Thymus (tissue), 11 donors: ENCODE data around the gene EPHA6. TPM values are rescaled to one million over a fixed set of nuclear protein-coding genes. Genes with fewer than 3 reads are reported as not detected.

Source experiments
- DNase-seq, 9 donors: peaks; one replicate each; pipeline ENCODE4 v3.0.0-alpha.2; 2013; ENCODE audit warnings: low spot score in 9 of 9, low read depth in 6 of 9, missing footprints in 1 of 9
- H3K27ac ChIP-seq, 2 donors: one replicate each; pipeline ENCODE4 v1.5.1; 2013; ENCODE audit warnings: control low read depth in 1 of 2, low read depth in 1 of 2, low read length in 1 of 2, mild to moderate bottlenecking in 1 of 2, moderate library complexity in 1 of 2
- H3K27me3 ChIP-seq, 2 donors: one replicate each; pipeline ENCODE4 v1.5.1; 2013; ENCODE audit warnings: low read length in 1 of 2; ENCODE audit not compliant: control insufficient read depth in 2 of 2, insufficient read depth in 1 of 2
- H3K36me3 ChIP-seq, 2 donors: one replicate each; pipeline ENCODE4 v1.5.1; 2013; ENCODE audit warnings: low read length in 1 of 2, mild to moderate bottlenecking in 1 of 2, moderate library complexity in 1 of 2; ENCODE audit not compliant: control insufficient read depth in 2 of 2, insufficient read depth in 2 of 2
- H3K4me1 ChIP-seq, 2 donors: one replicate each; pipeline ENCODE4 v1.5.1; 2013; ENCODE audit warnings: low read length in 2 of 2; ENCODE audit not compliant: control insufficient read depth in 2 of 2, insufficient read depth in 2 of 2
- H3K4me3 ChIP-seq, 2 donors: one replicate each; pipeline ENCODE4 v1.5.1; 2013; ENCODE audit warnings: low read length in 2 of 2, control low read depth in 1 of 2, mild to moderate bottlenecking in 1 of 2
- H3K9me3 ChIP-seq, 2 donors: one replicate each; pipeline ENCODE4 v1.5.1; 2013; ENCODE audit warnings: low read length in 1 of 2, mild to moderate bottlenecking in 1 of 2; ENCODE audit not compliant: control insufficient read depth in 2 of 2, insufficient read depth in 1 of 2
- WGBS: extraction: QIAGEN DNeasy Blood & Tissue Kit; methylation state at CpG from one replicate; pipeline ENCODE4 v1.1.7; 2013; 5-methylcytosine and 5-hydroxymethylcytosine counted together
- polyA plus RNA-seq: library from polyadenylated mRNA; stranded (reverse); fragments of 200-250 nt; gene quantifications from one replicate; pipeline ENCODE4 v1.2.3, GENCODE V29; 2013
- total RNA-seq: library from RNA; stranded (reverse); fragments of 120-200 nt; gene quantifications from one replicate; pipeline ENCODE4 v1.2.4, GENCODE V29; 2013
- donor health status: healthy.

EPHA6 gene
- total and polyA plus RNA-seq, 2 donors: 0.09 to 1.3 TPM

GRCh38 chr3:97793420-97794019, 979.1 kb downstream of the EPHA6 start:
- no peaks in the 10 kb centered on the region for H3K27me3 ChIP-seq
- no peak overlapping the region for H3K4me3 ChIP-seq
- H3K4me1 ChIP-seq: no peaks in the 10 kb centered on the region
- H3K36me3 ChIP-seq: no peaks in the 10 kb centered on the region
- H3K27ac ChIP-seq: no peak overlapping the region
- DNase-seq: peak; percentile 9 to 74 (median 59)
- no peaks in the 10 kb centered on the region for H3K9me3 ChIP-seq

DNA sequence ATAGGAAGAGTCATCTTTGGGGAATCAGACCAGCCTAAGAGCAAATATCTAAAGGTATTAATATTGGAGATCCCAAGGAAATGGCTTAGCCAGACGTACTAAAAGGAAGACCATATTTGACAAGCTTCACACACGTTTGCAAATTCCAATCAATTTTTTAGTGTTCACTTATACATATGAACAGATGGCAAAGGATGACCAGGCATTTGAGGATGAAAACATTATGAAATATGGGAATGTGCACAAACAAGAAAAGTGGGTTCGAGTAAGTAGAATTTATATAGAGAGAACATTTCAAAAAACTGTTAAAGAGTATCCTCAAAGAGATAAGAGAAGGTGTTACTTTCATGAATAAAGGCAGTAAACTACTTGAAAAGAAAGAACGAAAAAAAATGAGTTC, 981.6 kb downstream of the EPHA6 start:
- Histone ChIP-seq H3K9me3 (no peaks in the 10 kb centered on the region), H3K27me3 (no peaks in the 10 kb centered on the region), H3K27ac (no peak overlapping the region), H3K4me3 (no peak overlapping the region), H3K36me3 (no peaks in the 10 kb centered on the region), H3K4me1 (no peaks in the 10 kb centered on the region)
- WGBS: 98% methylated on average over 4 of the region's 4 CpGs
- DNase-seq: no peak
